ENCODE measurements around the gene SNTA1.
"Not testable (repeated sequence)": the region's sequence is repeated elsewhere in the genome, so short reads cannot be mapped to it uniquely, and the experiment has no call there.

SNTA1 gene

DNA sequence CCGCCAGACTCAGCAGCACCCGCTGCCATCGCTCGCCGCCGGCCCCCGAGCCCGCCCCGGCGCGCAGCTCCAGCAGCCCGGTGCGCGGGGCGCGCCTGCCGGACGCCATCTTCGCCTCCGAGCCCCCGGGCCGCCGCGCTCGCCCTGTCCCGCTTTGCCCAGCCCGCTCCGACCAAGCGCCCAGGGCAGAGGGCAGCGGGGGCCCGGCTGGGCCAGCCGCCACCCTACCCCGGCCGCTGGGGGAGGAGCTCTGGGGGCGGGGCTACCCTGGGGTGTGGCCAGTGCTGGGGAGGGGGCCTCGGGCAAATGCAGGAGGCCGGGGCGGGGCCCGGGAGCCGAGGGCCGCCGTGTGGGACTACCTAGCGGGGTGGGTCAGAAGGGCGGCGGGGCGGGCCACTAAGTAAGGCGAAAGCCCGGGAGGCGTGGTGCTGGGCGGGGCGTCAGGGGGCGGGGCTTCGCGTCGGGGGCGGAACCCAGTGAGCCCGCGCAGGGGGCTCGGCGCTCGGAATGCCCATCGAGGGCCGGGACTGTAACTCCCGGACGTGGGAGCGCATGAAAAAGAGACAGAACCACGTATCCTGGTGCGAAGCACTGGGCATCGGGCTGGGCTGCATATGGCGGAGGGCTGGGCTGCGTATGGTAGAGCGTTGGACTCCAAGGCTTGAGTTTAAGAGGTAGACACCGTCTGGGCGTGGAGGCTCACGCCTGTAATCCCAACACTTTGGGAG is at the start of gene SNTA1:
Gene SNTA1, minus strand, starts transcription at position 252 of the 728 bp plus-strand sequence. Its CDS starts 143 bp downstream, at position 109.
- peak; percentile 78 to 82 for DNase-seq (ENCODE audit: low read depth in 2 of 2)

DNA sequence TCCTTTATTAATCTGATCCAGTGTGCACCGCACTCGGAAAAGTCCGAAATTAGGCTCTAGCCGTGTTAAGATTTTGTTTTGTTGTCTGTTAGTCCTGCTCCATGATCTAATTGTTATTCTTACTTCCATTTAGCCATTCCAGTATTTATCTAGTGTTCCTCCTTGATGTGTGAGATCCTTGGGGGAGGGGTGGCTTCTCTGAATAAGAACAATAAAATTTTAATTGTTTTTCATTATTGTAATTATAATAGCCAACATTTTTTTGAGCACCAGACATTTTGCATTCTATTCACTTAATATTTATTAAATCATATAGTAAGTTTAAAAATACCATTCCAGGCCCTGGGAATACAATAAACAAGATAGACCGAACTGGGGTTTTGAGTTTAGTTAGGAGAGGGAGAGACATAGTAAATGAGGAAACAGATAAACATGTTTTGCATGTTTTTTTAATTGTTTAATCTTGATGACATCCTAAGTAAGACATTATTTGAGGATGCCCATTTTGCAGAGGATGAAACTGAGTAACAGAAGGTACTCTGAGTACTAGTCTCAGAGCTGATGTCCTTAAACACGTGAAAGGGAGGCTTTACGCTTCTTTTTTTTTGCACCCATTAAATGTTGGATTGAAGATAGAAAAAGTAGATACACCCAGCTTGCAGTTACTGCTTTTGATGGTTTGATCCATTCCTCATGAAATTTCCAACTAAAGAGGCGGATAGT is 47.5 kb upstream of the SNTA1 start:
- DNase-seq (ENCODE audit: low read depth in 2 of 2), result no peak

DNA sequence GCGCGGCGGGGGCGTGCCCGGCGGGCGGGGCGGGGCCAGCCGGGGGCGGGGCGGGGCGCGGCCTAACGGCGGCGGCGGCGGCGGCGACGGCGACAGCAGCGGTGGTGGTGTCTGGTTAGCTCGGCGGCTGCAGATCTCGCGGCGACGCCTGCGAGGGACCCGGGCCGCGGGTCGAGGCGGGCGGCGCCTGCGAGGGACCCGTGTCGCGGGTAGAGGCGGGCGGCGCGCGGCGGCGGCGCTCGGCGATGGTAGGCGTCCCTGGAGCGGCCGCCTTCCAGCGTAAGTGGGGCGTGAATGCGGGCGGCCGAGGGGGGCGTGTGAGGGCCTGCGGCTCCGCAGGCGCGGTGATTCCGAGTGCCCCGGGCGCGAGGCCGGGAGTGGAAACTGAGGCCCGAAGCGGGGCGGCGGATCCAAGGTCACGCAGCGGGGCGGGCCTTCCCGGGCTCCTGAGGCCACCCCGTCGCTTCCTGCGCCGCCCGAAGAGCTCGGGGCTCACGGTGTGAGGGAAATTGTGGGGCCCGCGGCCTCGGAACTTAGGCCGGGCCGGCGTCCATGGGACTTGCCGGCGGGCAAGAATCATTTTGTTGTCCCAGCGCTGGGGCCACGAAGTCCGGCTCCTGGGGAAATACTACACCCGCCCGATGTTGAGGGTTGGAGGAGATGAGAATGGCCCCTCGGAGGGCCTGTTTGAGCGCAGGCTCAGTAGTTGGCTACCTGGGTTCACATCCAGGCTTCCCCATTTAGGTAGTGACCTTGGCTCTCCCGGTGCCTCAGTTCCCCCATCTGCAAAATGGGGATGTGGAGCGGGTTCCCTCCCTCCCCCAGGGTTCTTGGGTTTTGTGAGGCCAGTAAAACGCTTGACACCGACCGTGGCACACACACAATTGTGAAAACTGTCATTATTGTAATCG is 46.7 kb upstream of the SNTA1 start, which contains the start of gene CBFA2T2:
Gene CBFA2T2, plus strand, starts transcription at position 74 of the 911 bp plus-strand sequence. Its CDS starts 172 bp downstream, at position 246.
- no peak for DNase-seq (ENCODE audit: low read depth in 2 of 2)

DNA sequence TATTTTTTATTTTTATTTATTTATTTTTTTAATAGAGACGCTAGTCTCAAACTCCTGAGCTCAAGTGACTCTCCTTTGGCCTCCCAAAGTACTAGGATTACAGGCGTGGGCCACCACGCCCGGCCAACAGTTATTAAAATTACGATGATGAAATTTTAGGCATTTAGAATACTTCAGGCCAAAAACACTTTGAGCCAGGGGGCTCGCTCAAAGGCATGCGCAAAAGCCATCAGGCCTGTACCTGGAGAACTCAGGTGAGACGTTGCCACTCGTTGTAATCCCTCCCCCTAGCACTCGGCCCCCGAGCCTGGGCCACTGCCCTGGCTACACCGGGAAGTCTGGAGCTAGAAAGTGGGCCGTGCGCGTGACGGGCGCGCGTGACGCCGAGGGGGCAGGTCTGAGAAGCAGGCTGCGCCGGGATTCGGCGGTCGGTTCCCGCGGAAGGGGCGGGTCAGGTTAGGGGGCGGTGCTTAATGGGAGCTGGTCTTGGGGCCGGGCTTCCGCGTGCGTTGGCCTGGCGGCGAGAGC is 46.0 kb upstream of the SNTA1 start:
- peak; percentile 98 for DNase-seq (ENCODE audit: low read depth in 2 of 2)

DNA sequence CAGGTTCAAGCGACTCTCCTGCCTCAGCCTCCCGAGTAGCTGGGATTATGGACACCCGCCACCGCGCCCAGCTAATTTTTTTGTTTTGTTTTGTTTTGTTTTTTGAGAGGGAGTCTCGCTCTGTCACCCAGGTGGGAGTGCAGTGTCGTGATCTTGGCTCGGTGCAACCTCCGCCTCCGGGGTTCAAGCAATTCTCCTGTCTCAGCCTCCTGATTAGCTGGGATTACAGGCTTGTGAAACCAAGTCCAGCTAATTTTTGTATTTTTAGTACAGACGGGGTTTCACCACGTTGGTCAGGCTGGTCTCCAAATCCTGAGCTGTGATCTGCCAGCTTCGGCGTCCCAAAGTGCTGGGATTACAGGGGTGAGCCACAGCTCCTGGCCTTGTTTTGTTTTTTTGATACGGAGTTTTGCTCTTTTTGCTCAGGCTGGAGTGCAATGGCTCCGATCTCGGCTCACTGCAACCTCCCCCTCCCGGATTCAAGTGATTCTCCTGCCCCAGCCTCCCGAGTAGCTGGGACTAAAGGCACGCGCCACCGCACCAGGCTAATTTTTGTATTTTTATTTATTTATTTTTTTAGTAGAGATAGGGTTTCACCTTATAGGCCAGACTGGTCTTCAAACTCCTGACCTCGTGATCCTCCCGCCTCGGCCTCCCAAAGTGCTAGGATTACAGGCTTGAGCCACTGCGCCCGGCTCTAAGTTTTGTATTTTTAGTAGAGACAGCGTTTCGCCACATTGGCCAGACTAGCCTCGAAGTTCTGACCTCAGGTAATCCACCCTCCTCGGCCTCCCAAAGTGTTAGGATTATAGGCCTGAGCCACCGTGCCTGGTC is 45.3 kb upstream of the SNTA1 start:
- not testable (repeated sequence) for DNase-seq (ENCODE audit: low read depth in 2 of 2)

DNA sequence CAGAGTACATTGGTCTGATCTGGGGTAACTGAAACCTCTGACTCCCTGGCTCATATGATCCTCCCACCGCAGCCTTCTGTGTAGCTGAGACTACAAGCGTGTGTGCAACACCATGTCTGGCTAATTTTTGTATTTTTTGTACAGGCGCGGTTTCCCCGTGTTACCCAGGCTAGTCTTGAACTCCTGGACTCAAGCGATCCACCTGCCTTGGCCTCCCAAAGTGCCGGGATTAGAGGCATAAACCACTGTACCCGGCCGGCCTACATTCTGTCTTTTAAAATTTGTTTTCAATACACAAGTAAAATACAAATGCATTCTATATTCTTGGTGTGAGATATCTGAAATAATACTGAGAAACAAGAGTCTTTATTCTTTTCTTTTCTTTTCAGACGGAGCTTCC is 44.6 kb upstream of the SNTA1 start:
- no peak for DNase-seq (ENCODE audit: low read depth in 2 of 2)

DNA sequence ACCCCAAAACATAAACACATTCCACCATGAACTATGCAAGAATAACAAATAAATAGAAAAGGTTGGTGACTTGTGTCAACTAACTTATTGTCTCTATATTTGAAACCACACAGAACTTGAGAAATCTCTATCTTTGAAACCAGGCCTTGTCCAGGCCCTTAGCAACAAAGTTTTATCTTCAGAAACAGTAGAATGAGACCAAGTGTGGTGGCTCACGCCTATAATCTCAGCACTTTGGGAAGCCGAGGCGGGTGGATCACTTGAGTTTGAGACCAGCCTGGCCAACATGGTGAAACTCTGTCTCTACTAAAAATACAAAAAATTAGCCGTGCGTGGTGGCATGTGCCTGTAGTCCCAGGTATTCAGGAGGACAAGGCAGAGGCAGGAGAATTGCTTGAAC is 39.6 kb upstream of the SNTA1 start:
- not testable (repeated sequence) for DNase-seq (ENCODE audit: low read depth in 2 of 2)

DNA sequence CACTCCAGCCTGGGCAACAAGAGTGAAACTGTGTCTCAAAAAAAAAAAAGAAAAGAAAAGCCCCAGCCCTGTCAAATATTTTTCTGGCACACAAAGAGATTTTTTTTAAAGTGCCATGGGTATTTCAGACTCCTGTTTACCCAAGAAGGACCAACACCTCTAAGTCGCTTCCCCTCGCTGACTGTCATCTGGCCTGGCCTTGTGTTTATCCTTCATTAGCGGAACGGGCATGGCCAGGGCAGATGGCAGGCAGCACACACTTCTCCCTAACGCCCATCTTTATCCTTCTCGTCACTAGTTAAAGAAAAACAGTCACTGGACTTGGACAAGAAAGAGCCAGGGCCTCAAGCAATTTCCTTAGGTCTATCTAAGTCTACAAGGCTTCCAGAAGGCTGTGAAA is 39.0 kb upstream of the SNTA1 start:
- DNase-seq (ENCODE audit: low read depth in 2 of 2), result no peak

DNA sequence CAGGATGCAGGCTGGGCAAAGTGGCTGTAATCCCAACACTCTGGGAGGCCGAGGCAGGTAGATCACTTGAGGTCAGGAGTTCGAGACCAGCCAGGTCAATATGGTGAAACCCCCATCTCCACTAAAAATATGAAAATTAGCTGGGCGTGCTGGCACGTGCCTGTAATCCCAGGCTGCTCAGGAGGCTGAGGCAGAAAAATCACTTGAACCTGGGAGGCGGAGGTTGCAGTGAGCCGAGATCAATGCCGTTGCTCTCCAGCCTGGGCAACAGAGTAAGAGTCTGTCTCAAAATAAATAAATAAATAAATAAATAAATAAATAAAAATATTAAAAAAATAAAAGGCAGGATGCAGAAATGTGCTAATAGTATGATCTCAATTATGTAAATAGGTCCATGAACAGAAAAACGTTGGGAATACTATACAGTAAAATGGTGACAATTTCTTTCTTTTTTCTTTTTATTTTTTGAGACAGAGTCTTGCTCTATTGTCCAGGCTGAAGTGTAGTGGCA is 37.9 kb upstream of the SNTA1 start:
- no peak for DNase-seq (ENCODE audit: low read depth in 2 of 2)

DNA sequence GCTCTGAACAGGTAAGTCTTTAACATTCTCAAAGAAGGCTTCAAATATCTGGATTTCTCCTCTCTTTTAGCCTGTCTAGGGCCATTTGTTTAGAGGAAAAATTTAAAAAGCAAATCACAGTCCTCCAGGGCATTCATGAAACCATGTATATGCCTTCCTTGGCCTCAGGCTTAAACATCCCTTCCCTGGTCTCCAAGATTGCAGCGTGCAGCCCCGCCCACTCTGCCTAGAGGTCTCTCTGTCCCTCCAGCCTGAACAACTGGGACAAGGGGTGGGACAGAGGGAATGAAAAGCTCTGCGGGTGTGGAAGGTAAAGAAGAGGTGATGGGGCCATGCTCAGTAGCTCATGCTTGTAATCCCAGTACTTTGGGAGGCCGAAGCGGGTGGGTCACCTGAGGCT is 36.5 kb upstream of the SNTA1 start:
- DNase-seq (ENCODE audit: low read depth in 2 of 2), result no peak

DNA sequence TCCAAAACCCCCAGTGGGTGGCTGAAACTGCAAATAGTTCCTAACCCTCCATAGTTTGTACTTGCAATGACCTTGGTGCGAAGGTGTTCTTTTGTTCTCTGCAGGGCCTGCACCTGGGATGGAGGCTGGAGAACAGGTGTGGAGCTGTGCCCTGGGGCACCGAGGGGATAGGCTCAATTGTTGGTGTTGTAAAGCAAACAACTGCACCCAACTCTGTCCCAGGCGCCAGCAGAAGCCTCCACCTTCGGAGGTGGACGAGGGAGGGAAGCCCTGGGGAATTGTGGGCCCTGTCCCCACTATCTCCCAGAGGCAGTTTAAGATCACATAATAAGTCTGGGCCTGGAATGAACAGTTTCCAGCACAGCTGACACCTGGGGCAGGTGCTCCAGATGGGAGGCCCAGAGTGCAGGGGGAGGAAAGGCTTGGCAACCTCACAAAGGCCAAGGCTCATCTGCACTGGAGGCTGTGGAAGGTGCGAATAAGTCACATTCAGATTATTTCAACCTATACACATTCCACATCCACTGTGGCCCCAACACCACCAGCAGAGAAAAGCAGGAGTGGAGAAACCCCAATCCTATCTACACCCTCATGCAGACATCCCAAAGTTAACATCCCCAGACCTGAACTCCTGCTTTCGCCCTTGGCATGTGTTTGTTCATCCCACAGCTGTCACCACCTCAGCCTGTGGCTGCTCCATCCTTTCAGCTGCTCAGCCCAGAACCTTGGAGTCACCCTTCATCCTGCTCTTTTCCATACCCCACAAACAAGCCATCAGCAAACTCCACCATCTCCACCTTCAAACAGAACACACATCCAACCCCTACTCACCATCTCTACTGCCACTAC is 34.0 kb upstream of the SNTA1 start:
- DNase-seq (ENCODE audit: low read depth in 2 of 2), result no peak

DNA sequence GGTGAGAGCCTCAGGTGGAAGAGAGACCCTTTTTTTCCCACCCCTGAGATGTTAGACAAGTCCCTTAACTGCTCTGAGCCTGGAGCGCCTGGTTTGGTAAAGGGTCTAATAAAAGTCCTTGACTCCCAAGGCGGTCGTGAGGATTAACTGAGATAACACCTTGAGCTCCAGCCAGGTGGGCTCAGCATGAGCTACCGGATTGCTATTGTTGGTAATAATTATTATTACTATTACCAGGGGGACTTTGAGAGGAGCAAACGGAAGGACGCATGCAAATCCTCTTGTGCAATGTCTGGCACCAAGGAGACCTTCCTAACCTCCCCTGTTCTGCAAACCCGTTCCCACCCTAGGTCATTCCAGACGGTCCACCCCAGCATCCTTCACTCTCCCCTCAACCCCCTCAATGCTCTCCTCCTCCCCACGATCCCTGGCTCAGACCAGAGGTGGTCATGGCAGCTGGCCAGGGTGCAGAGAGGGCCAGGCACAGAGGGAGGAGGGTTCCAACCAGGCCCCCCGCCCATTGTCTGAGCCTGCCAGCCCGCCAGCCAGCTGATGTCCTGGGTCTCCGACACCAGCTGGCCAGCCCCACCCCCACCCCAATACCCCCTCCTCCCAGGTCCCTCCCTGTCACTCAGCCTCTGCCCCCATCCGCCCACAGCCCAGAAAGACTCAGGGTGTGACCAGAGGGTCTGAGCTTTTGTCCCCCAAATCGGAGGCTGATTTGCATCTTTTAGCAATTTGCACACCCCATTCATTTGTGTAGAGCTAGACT is 32.0 kb upstream of the SNTA1 start:
- no peak for DNase-seq (ENCODE audit: low read depth in 2 of 2)

DNA sequence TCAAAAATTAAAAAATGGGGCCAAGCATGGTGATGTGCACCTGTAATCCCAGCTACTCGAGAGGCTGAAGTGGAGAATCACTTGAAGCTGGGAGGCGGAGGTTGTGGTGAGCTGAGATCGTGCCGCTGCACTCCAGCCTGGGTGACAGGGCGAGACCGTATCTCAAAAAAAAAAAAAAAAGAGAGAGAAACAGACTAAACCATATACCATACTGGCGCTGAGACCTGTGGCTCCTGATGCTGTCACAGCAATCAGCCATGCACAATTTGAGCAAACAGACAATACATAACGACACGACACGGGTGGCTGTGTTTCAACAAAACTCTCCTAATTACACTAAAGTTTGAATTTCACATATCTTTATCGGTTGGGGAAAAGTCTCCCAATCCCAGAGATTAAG is 31.4 kb upstream of the SNTA1 start:
- DNase-seq (ENCODE audit: low read depth in 2 of 2), result no peak

DNA sequence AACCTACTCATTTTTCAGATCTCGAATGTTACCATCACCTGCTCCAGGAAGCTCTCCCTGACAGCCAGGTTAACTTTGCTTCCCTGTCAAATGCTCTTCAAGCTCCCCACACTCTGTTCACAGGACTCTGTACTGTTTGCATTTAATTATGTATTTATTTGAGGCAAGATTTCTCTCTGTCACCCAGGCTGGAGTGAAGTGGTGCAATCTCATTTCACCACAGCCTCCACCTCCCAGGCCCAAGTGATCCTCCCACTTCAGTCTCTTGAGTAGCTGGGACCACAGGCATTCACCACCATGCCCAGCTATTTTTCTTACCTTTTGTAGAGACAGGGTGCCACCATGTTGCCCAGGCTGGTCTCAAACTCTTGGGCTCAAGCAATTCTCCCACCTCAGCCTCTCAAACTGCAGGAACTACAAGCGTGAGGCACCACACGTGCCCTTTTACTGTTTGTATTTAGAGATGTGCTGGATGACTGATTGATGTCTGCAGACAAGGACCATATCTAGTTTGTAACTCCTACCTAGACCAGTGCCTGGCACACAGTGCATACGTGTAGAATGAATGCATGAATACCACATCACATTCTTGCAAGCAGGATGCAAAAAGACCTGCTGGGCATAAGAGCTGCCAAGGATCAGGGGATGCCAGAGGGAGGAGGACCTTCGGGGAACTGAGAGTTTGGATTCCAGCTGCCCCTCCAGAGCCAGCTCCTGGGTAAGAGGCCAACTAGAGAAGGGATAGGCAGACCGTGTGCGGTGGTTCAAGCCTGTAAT is 30.7 kb upstream of the SNTA1 start:
- DNase-seq (ENCODE audit: low read depth in 2 of 2), result no peak

DNA sequence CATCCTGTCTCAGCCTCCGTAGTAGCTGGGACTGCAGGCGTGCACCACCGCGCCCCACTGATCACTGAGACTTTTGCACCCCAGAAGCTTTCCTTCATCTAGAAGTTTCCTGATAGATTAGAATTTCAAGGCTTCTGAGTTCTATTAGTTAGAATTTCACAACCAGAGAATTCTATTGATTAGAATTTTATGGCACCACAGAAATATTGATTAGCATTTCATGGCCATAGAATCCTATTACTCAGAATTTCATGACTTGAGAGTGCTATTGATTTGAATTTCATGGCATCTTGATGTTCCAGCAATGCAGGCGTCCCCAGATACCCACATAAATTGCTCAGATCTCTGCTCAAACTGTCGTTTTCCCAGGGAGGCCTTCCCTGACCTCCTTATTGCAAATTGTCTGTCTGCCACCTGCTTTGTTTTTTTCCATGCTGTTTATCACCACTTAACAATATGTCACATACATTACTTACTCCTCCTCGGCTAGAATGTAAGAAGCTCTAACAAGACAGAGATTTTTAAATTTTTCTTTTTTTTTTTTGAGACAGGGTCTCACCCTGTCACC is 29.4 kb upstream of the SNTA1 start:
- no peak for DNase-seq (ENCODE audit: low read depth in 2 of 2)

DNA sequence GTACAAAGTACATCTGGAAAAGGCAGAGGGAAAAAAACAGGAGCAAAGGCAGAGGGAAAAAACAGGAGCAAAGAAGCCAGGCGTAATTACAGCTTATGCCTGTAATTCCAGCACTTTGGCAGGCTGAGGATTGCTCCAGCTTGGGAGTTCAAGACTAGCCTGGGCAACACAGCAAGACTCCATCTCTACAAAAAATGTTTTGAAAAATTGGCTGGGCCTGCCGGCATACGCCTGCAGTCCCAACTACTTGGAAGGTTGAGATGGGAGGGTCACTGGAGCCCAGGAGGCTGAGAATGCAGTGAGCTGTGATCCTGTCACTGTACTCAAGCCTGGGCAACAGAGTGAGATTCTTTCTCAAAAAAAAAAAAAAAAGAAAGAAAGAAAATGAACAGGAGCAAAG is 27.3 kb upstream of the SNTA1 start:
- DNase-seq (ENCODE audit: low read depth in 2 of 2), result no peak

DNA sequence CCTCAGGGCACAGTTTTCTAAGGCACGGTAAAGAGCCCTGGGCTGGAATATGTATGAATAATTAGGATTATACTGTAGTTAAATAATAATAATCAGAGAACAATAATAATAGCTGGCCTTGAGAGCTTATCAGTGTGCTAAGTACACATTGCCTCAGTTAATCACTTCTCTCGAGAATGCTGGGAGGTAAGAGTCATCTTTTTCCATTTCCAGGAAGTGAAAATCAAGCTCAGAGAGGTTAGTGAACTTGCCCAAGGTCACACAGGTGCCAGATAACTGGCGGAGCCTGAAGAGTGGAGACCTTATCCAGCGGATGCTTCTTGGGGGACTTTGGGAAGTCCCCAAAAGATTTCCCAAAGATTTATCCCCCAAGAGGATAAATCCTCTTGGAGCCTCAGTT is 26.9 kb upstream of the SNTA1 start:
- no peak for DNase-seq (ENCODE audit: low read depth in 2 of 2)

DNA sequence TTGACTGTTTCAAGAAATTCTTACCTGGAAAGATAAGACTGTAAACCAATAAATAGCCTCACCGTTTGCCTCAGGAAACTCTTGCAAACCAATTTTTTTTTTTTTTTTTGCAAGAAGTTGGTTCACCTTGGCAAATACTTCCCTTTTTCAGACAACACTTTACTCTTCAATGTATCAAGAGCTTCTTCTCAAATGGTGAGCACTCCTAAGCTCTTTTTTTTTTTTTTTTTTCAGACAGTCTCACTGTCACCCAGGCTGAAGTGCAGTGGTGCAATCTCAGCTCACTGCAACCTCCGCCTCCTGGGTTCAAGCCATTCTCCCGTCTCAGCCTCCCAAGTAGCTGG is 22.7 kb upstream of the SNTA1 start:
- DNase-seq (ENCODE audit: low read depth in 2 of 2), result no peak
